SU-DHL-6 (cell line): ENCODE measurements around the gene C1orf21.

Experiments
- EZH2phosphoT487 ChIP-seq: fragments of 200-600 bp; sonication (generic), shearing (Covaris generic); conservative IDR thresholded peaks from 2 replicates; pipeline ENCODE4 v1.6.1; 2018; ENCODE audit warnings: mild to moderate bottlenecking, antibody characterized with exemption, low read length, moderate library complexity, mixed read lengths
- TF ChIP-seq, protein P1 (sequence below): fragments of 200-600 bp; sonication (generic); IDR thresholded peaks from one replicate; pipeline ENCODE4 v1.5.1; 2017; ENCODE audit warnings: antibody characterized with exemption, mild to moderate bottlenecking, low read length, moderate library complexity; ENCODE audit not compliant: insufficient read depth, poor library complexity, severe bottlenecking

DNA sequence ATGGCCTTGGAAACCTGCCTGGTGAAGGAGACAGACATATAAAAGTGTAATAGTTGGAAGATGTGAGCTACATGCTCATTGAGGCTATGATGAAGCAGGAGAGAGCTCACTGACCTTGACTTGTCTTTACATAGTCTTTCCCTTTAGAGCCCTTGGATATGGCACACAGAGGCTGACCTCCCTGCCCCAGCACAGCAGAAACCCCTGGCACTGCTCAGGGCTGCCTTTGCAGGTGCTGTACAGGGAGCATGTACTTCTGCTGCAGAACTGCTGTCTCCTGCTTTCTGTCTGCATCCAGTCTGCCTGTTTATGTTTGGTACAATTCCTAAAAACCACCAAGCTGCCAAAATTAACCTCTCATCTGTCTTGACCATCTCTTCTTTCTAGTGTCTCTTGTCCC lies 80.5 kb downstream of the C1orf21 start:
- TF ChIP-seq, protein P1, sequence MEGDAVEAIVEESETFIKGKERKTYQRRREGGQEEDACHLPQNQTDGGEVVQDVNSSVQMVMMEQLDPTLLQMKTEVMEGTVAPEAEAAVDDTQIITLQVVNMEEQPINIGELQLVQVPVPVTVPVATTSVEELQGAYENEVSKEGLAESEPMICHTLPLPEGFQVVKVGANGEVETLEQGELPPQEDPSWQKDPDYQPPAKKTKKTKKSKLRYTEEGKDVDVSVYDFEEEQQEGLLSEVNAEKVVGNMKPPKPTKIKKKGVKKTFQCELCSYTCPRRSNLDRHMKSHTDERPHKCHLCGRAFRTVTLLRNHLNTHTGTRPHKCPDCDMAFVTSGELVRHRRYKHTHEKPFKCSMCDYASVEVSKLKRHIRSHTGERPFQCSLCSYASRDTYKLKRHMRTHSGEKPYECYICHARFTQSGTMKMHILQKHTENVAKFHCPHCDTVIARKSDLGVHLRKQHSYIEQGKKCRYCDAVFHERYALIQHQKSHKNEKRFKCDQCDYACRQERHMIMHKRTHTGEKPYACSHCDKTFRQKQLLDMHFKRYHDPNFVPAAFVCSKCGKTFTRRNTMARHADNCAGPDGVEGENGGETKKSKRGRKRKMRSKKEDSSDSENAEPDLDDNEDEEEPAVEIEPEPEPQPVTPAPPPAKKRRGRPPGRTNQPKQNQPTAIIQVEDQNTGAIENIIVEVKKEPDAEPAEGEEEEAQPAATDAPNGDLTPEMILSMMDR = no peak
- no peak for TF ChIP-seq EZH2phosphoT487
